MM.1S (cell line): ENCODE data around the gene PPM1H.

ENCODE experiments used
- DNase-seq: peaks from one replicate; pipeline ENCODE4 v3.0.0-alpha.2; 2015
- H2AFZ ChIP-seq: fragments of 300-600 bp; sonication (generic); 2 replicates; pipeline ENCODE4 v1.6.0; 2016; ENCODE audit warnings: antibody characterized with exemption, low read length
- H3F3A ChIP-seq: fragments of 300-600 bp; sonication (generic); 2 replicates; pipeline ENCODE4 v1.6.1; 2016; ENCODE audit warnings: mild to moderate bottlenecking, antibody characterized with exemption, low read length, moderate library complexity, mixed read lengths; ENCODE audit not compliant: insufficient read depth
- H3K27ac ChIP-seq: fragments of 300-600 bp; sonication (generic); 2 replicates; pipeline ENCODE4 v1.5.1; 2016; ENCODE audit warnings: mild to moderate bottlenecking, low read length
- H3K27me3 ChIP-seq: fragments of 300-600 bp; sonication (generic); replicated peaks from 2 replicates; pipeline ENCODE4 v1.6.0; 2016; ENCODE audit warnings: low read length; ENCODE audit not compliant: insufficient read depth
- H3K36me3 ChIP-seq: fragments of 300-600 bp; sonication (generic); replicated peaks from 2 replicates; pipeline ENCODE4 v1.6.1; 2016; ENCODE audit warnings: mild to moderate bottlenecking, low read length, mixed read lengths; ENCODE audit not compliant: insufficient read depth
- H3K4me1 ChIP-seq: fragments of 300-600 bp; sonication (generic); 2 replicates; pipeline ENCODE4 v1.6.1; 2016; ENCODE audit warnings: low read length, mixed read lengths
- H3K4me2 ChIP-seq: fragments of 300-600 bp; sonication (generic); 2 replicates; pipeline ENCODE4 v1.6.0; 2016; ENCODE audit warnings: low read depth, low read length
- H3K4me3 ChIP-seq: fragments of 300-600 bp; sonication (generic); 2 replicates; pipeline ENCODE4 v1.5.1; 2016; ENCODE audit warnings: low read length, mixed read lengths
- H3K79me2 ChIP-seq: fragments of 300-600 bp; sonication (generic); 2 replicates; pipeline ENCODE4 v1.6.1; 2016; ENCODE audit warnings: mixed run types, low read length, mixed read lengths
- H3K9ac ChIP-seq: fragments of 300-600 bp; sonication (generic); 2 replicates; pipeline ENCODE4 v1.6.1; 2016; ENCODE audit warnings: low read length, mixed read lengths
- H3K9me2 ChIP-seq: fragments of 300-600 bp; sonication (generic); replicated peaks from 2 replicates; pipeline ENCODE4 v1.6.1; 2016; ENCODE audit warnings: mild to moderate bottlenecking, low read length, mixed read lengths; ENCODE audit not compliant: insufficient read depth
- H3K9me3 ChIP-seq: fragments of 300-600 bp; sonication (generic); replicated peaks from 2 replicates; pipeline ENCODE4 v1.6.1; 2016; ENCODE audit warnings: mild to moderate bottlenecking, low read length, mixed read lengths; ENCODE audit not compliant: insufficient read depth
- H4K20me1 ChIP-seq: fragments of 300-600 bp; sonication (generic); 2 replicates; pipeline ENCODE4 v1.6.1; 2016; ENCODE audit warnings: mild to moderate bottlenecking, low read length, moderate library complexity, mixed read lengths; ENCODE audit not compliant: insufficient read depth
- EZH2 ChIP-seq: fragments of 300-600 bp; sonication (generic); optimal IDR thresholded peaks from 2 replicates; pipeline ENCODE3; 2017; ENCODE audit warnings: low read depth, mild to moderate bottlenecking, antibody characterized with exemption, low read length, mixed read lengths
- EZH2phosphoT487 ChIP-seq: fragments of 300-600 bp; sonication (generic); IDR thresholded peaks from 2 replicates; pipeline ENCODE4 v1.6.1; 2018; ENCODE audit warnings: antibody characterized with exemption, low read length
- TF ChIP-seq, protein P1 (sequence below): fragments of 300-600 bp; sonication (generic); IDR thresholded peaks from 2 replicates; pipeline ENCODE4 v1.5.1; 2016; ENCODE audit warnings: antibody characterized with exemption, low read length, mixed read lengths

The PPM1H gene

GRCh38 chr12:62618930-62619329 is 316.0 kb downstream of the PPM1H start:
- H3K4me1 ChIP-seq: no peaks in the 10 kb centered on the region
- H3K9me2 ChIP-seq: no peaks in the 10 kb centered on the region
- DNase-seq: no peak
- H3K27me3 ChIP-seq: no peaks in the 10 kb centered on the region
- H3K9me3 ChIP-seq: no peaks in the 10 kb centered on the region
- H3K79me2 ChIP-seq: no peaks in the 10 kb centered on the region
- no peaks in the 10 kb centered on the region for H4K20me1 ChIP-seq
- no peaks in the 10 kb centered on the region for H3F3A ChIP-seq
- H3K4me2 ChIP-seq: no peak overlapping the region
- TF ChIP-seq, protein P1, sequence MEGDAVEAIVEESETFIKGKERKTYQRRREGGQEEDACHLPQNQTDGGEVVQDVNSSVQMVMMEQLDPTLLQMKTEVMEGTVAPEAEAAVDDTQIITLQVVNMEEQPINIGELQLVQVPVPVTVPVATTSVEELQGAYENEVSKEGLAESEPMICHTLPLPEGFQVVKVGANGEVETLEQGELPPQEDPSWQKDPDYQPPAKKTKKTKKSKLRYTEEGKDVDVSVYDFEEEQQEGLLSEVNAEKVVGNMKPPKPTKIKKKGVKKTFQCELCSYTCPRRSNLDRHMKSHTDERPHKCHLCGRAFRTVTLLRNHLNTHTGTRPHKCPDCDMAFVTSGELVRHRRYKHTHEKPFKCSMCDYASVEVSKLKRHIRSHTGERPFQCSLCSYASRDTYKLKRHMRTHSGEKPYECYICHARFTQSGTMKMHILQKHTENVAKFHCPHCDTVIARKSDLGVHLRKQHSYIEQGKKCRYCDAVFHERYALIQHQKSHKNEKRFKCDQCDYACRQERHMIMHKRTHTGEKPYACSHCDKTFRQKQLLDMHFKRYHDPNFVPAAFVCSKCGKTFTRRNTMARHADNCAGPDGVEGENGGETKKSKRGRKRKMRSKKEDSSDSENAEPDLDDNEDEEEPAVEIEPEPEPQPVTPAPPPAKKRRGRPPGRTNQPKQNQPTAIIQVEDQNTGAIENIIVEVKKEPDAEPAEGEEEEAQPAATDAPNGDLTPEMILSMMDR: no peak
- no peaks in the 10 kb centered on the region for H3K36me3 ChIP-seq
- H3K4me3 ChIP-seq: no peak overlapping the region
- no peak overlapping the region for H3K27ac ChIP-seq
- H3K9ac ChIP-seq: no peak overlapping the region
- H2AFZ ChIP-seq: no peak overlapping the region

DNA sequence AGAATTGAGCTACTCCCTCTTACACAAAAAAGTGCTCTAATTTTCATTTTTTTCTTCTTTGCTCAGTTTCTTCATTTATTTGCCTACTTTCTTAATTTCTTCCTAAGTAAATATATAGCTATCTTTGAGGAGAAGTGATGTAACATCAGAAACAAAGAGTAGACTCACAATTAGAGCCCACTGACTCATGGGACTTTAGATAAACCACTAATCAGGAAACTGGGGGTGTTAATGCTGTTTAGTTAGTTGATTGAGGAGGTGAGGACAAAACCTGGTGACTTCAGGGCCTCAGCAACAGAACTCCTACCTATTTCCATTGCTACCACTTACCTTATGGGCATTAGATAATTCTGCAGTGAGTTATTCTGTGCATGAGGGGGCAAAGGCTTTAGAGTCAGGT is 316.6 kb downstream of the PPM1H start:
- Histone ChIP-seq H3K9me2 (no peaks in the 10 kb centered on the region), H3K9ac (no peak overlapping the region), H3K27me3 (no peaks in the 10 kb centered on the region), H3F3A (no peaks in the 10 kb centered on the region), H3K4me2 (no peak overlapping the region), H3K79me2 (no peaks in the 10 kb centered on the region), H3K9me3 (no peaks in the 10 kb centered on the region), H4K20me1 (no peaks in the 10 kb centered on the region), H3K4me1 (no peaks in the 10 kb centered on the region), H2AFZ (no peak overlapping the region), H3K36me3 (no peaks in the 10 kb centered on the region), H3K27ac (no peak overlapping the region), H3K4me3 (no peak overlapping the region)
- TF ChIP-seq EZH2: no peak
- TF ChIP-seq, protein P1: no peak
- DNase-seq: no peak

- Histone ChIP-seq H3K4me2 (no peak overlapping the region), H3K36me3 (no peaks in the 10 kb centered on the region), H3K4me1 (no peaks in the 10 kb centered on the region), H3K27ac (no peak overlapping the region), H3K27me3 (no peaks in the 10 kb centered on the region), H2AFZ (no peak overlapping the region), H3K4me3 (no peak overlapping the region), H3K79me2 (no peaks in the 10 kb centered on the region), H3K9me2 (no peaks in the 10 kb centered on the region), H3F3A (no peaks in the 10 kb centered on the region), H3K9me3 (no peaks in the 10 kb centered on the region), H4K20me1 (no peaks in the 10 kb centered on the region), H3K9ac (no peak overlapping the region)
- no peak for DNase-seq
- TF ChIP-seq, protein P1: no peak
- TF ChIP-seq EZH2phosphoT487: no peak
- no peak for TF ChIP-seq EZH2
These were observed 321.9 kb downstream of the PPM1H start for GRCh38 chr12:62613081-62613480.

DNA sequence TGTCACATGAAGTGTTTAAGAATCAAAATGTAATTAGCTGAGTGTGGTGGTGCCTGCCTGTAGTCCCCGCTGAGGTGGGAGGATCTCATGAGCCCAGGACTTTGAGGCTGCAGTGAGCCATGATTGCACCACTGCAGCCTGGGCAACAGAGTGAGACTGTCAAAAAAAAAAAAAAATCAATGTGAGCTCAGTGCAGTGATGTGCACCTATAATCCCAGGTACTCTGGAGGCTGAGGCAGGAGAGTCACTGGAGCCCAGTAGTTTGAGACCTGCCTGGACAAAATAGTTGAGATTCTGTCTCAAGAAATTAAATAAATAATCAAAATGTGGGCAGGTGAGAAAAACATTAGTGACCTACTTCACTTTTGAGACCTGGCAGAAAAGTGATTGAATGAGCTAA is 328.3 kb downstream of the PPM1H start:
- no peaks in the 10 kb centered on the region for H3K9me2 ChIP-seq
- H3K36me3 ChIP-seq: no peaks in the 10 kb centered on the region
- no peak overlapping the region for H3K4me2 ChIP-seq
- H3K27me3 ChIP-seq: no peaks in the 10 kb centered on the region
- H4K20me1 ChIP-seq: no peaks in the 10 kb centered on the region
- peaks cover 21% of the 10 kb centered on the region for H3K79me2 ChIP-seq
- TF ChIP-seq EZH2: no peak
- H3K4me3 ChIP-seq: no peak overlapping the region
- DNase-seq: no peak
- peaks cover 14% of the 10 kb centered on the region for H3K4me1 ChIP-seq
- H2AFZ ChIP-seq: no peak overlapping the region
- no peak overlapping the region for H3K9ac ChIP-seq
- H3K27ac ChIP-seq: no peak overlapping the region
- no peaks in the 10 kb centered on the region for H3K9me3 ChIP-seq
- H3F3A ChIP-seq: peaks cover 23% of the 10 kb centered on the region
